Measurements from ENCODE around the gene SPDYE16.
"Not testable (repeated sequence)": the region's sequence is repeated elsewhere in the genome, so short reads cannot be mapped to it uniquely, and the experiment has no call there.

SPDYE16 gene

GRCh38 chr7:76543197-76543596 lies at the start of gene SPDYE16:
Gene SPDYE16, minus strand, starts transcription at chr7:76543297. Its CDS starts 1,838 bp downstream, at chr7:76541459.
- DNase-seq (ENCODE audit: low read depth, low spot score), result not testable (repeated sequence)

GRCh38 chr7:76592694-76593093 lies 49.6 kb upstream of the SPDYE16 start:
- not testable (repeated sequence) for DNase-seq (ENCODE audit: low read depth, low spot score)

GRCh38 chr7:76591602-76592304 lies 48.7 kb upstream of the SPDYE16 start:
- DNase-seq (ENCODE audit: low read depth, low spot score), result not testable (repeated sequence)

- not testable (repeated sequence) for DNase-seq (ENCODE audit: low read depth, low spot score)
Observed at GRCh38 chr7:76591033-76591432, 47.9 kb upstream of the SPDYE16 start.

GRCh38 chr7:76588586-76588985 lies 45.5 kb upstream of the SPDYE16 start:
- not testable (repeated sequence) for DNase-seq (ENCODE audit: low read depth, low spot score)

GRCh38 chr7:76586585-76587315 lies 43.7 kb upstream of the SPDYE16 start:
- not testable (repeated sequence) for DNase-seq (ENCODE audit: low read depth, low spot score)

- DNase-seq (ENCODE audit: low read depth, low spot score), result not testable (repeated sequence)
Observed at GRCh38 chr7:76583636-76584281, 40.7 kb upstream of the SPDYE16 start.

GRCh38 chr7:76582848-76583631 lies 39.9 kb upstream of the SPDYE16 start:
- not testable (repeated sequence) for DNase-seq (ENCODE audit: low read depth, low spot score)

- DNase-seq (ENCODE audit: low read depth, low spot score), result not testable (repeated sequence)
Observed at GRCh38 chr7:76575919-76576655, 33.0 kb upstream of the SPDYE16 start.

- not testable (repeated sequence) for DNase-seq (ENCODE audit: low read depth, low spot score)
Observed at GRCh38 chr7:76575431-76575830, 32.3 kb upstream of the SPDYE16 start.

- not testable (repeated sequence) for DNase-seq (ENCODE audit: low read depth, low spot score)
Observed at GRCh38 chr7:76572296-76572695, 29.2 kb upstream of the SPDYE16 start.

- not testable (repeated sequence) for DNase-seq (ENCODE audit: low read depth, low spot score)
Observed at GRCh38 chr7:76570324-76570775, 27.3 kb upstream of the SPDYE16 start.

- not testable (repeated sequence) for DNase-seq (ENCODE audit: low read depth, low spot score)
Observed at GRCh38 chr7:76568742-76569141, 25.6 kb upstream of the SPDYE16 start.

- not testable (repeated sequence) for DNase-seq (ENCODE audit: low read depth, low spot score)
Observed at GRCh38 chr7:76567753-76568152, 24.7 kb upstream of the SPDYE16 start.

- DNase-seq (ENCODE audit: low read depth, low spot score), result not testable (repeated sequence)
Observed at GRCh38 chr7:76567311-76567710, 24.2 kb upstream of the SPDYE16 start.

- not testable (repeated sequence) for DNase-seq (ENCODE audit: low read depth, low spot score)
Observed at GRCh38 chr7:76565001-76565400, 21.9 kb upstream of the SPDYE16 start.

- not testable (repeated sequence) for DNase-seq (ENCODE audit: low read depth, low spot score)
Observed at GRCh38 chr7:76561342-76561741, 18.2 kb upstream of the SPDYE16 start.

- not testable (repeated sequence) for DNase-seq (ENCODE audit: low read depth, low spot score)
Observed at GRCh38 chr7:76560157-76560556, 17.1 kb upstream of the SPDYE16 start.

GRCh38 chr7:76559685-76560084 lies 16.6 kb upstream of the SPDYE16 start:
- DNase-seq (ENCODE audit: low read depth, low spot score), result not testable (repeated sequence)

GRCh38 chr7:76551992-76552391 lies 8.9 kb upstream of the SPDYE16 start:
- DNase-seq (ENCODE audit: low read depth, low spot score), result not testable (repeated sequence)

GRCh38 chr7:76549855-76550248 lies 6.8 kb upstream of the SPDYE16 start:
- not testable (repeated sequence) for DNase-seq (ENCODE audit: low read depth, low spot score)

Data from activated naive CD8-positive, alpha-beta T cell treated with anti-CD3 and anti-CD28 coated beads, Interleukin-2, amount 50 U/mL, for 16 hours (primary cell).